Measurements from ENCODE around the gene ANAPC15. TPM values are rescaled to one million over a fixed set of nuclear protein-coding genes. Genes with fewer than 3 reads are reported as not detected.

The ANAPC15 gene
- total and polyA plus RNA-seq, 9 of the 15 experiments (the other 6 are each of a cell fraction or from before 2014, with no cell fraction given) = 53.0 to 254 (median 75.7) TPM

- peak; percentile 98 for TF ChIP-seq MGA (IDR thresholded peaks at IDR 0.05)
- TF ChIP-seq MTF1 (CRISPR knock-in tag; IDR thresholded peaks at IDR 0.05; ENCODE audit: borderline replicate concordance) = no peak
- TF ChIP-seq CREB5 (CRISPR knock-in tag; IDR thresholded peaks at IDR 0.05) = 0 out of 2 replicates have a peak, but pooled peaks have one; percentile 57
- peak; percentile 93 for TF ChIP-seq ZBTB9 (CRISPR knock-in tag; IDR thresholded peaks at IDR 0.05)
- peak; percentile 96 for TF ChIP-seq SREBF1 (IDR thresholded peaks at IDR 0.05; ENCODE audit: borderline replicate concordance, low read depth, low read length)
- peak; percentile 81 for TF ChIP-seq TFAP4 (CRISPR knock-in tag; IDR thresholded peaks at IDR 0.05; ENCODE audit: borderline replicate concordance)
- TF ChIP-seq MECOM (CRISPR knock-in tag; IDR thresholded peaks at IDR 0.05) = no peak
- peak; percentile 19; the same call in 1 of the 2 replicates for TF ChIP-seq ZNF644 (tag; IDR thresholded peaks at IDR 0.05; ENCODE audit: low read depth)
- TF ChIP-seq SMAD4 (CRISPR knock-in tag; conservative IDR thresholded peaks at IDR 0.05) = 0 out of 2 replicates have a peak, but pooled peaks have one; percentile 22
- peak in 1 of 2 experiments; percentile 73 for TF ChIP-seq MAZ (CRISPR knock-in tag; conservative IDR thresholded peaks at IDR 0.05 in 1 of 2, IDR thresholded peaks at IDR 0.05 in 1 of 2)
Measured at GRCh38 chr11:72102946-72103753, 9.3 kb downstream of the ANAPC15 start, which contains the start of gene LAMTOR1 (continued).
